ENCODE data around the gene FHAD1. TPM values are rescaled to one million over a fixed set of nuclear protein-coding genes. Genes with fewer than 3 reads are reported as not detected.

FHAD1 gene
- total and polyA plus RNA-seq, 2 of the 13 experiments (the other 11 are each of a cell fraction or from before 2014, with no cell fraction given), result not detected

GRCh38 chr1:15286452-15286851 lies 39.4 kb downstream of the FHAD1 start (continued):
- no peak for TF ChIP-seq PATZ1 (CRISPR knock-in tag; IDR thresholded peaks at IDR 0.05)
- no peak for TF ChIP-seq ZFP90 (CRISPR knock-in tag; IDR thresholded peaks at IDR 0.05; ENCODE audit: borderline replicate concordance)

- Histone ChIP-seq H3K9me3 (ENCODE audit: low read length) (no peaks in the 10 kb centered on the region), H3K79me2 (ENCODE audit: insufficient read depth, low read length) (no peaks in the 10 kb centered on the region), H3K4me1 (ENCODE audit: insufficient read depth, low read length) (peaks cover 16% of the 10 kb centered on the region), H3K9ac (ENCODE audit: insufficient read depth, low read depth, low read length) (no peak overlapping the region), H3K27me3 (ENCODE audit: control insufficient read depth in 1 of 2, insufficient read depth in 2 of 2, low read length in 2 of 2) (peaks cover 2 to 27% of the 10 kb centered on the region in 2 experiments; a peak in 2 of 5 replicates), H4K20me1 (ENCODE audit: insufficient read depth, low read length) (no peaks in the 10 kb centered on the region), H3K4me2 (ENCODE audit: low read depth, low read length) (no peak overlapping the region), H2AFZ (ENCODE audit: low read length) (no peak overlapping the region), H3K4me3 (replicated peaks in 1 of 3; ENCODE audit: insufficient read depth in 1 of 3, low read depth in 2 of 3, low read length in 3 of 3) (no peak overlapping the region), H3K36me3 (replicated peaks in 1 of 2; ENCODE audit: control insufficient read depth in 1 of 2, insufficient read depth in 2 of 2, low read length in 2 of 2) (no peaks in the 10 kb centered on the region), H3K27ac (ENCODE audit: extremely low read length, insufficient read depth, low read length) (no peak overlapping the region)
- no peak for FAIRE-seq
- ATAC-seq, result no peak
- intact Hi-C loops (cut with micrococcal nuclease; ENCODE audit: unreplicated experiment) (no loop called here), in situ Hi-C loops (cut with HindIII; ENCODE audit: extremely low pct_ligation_motif_present, low pct_unique_long_range_greater_than_20kb) (no loop called here)
- 30% methylated on average over 9 of the region's 9 CpGs for WGBS (ENCODE audit: low lambda C conversion rate)
- POLR2A ChIA-PET, result no interaction called here
- no peak for DNase-seq (ENCODE audit: low spot score)
- CTCF ChIA-PET (ENCODE audit: low intra/inter-chr PET ratio, low total read pairs), result no interaction called here
- no TSS peak for BruUV-seq (replicated peaks)
- TF ChIP-seq TBX2 (CRISPR knock-in tag; IDR thresholded peaks at IDR 0.05; ENCODE audit: borderline replicate concordance), result no peak
- no peak for TF ChIP-seq MED8 (CRISPR knock-in tag; IDR thresholded peaks at IDR 0.05; ENCODE audit: insufficient replicate concordance)
- TF ChIP-seq MAZ (IDR thresholded peaks at IDR 0.05; ENCODE audit: borderline replicate concordance, low read depth, low read length), result no peak
- TF ChIP-seq MAZ (CRISPR knock-in tag; IDR thresholded peaks at IDR 0.05; ENCODE audit: low read depth), result no peak
- TF ChIP-seq PHF20 (CRISPR knock-in tag; IDR thresholded peaks at IDR 0.05), result no peak
- no peak for TF ChIP-seq AKAP8 (CRISPR knock-in tag; IDR thresholded peaks at IDR 0.05)
- no peak for TF ChIP-seq EEA1 (CRISPR knock-in tag; IDR thresholded peaks at IDR 0.05; ENCODE audit: borderline replicate concordance)
- TF ChIP-seq GPBP1L1 (CRISPR knock-in tag; IDR thresholded peaks at IDR 0.05), result no peak
- TF ChIP-seq SNRNP70 (IDR thresholded peaks at IDR 0.05; ENCODE audit: low read depth, low read length), result no peak
- TF ChIP-seq THYN1 (CRISPR knock-in tag; IDR thresholded peaks at IDR 0.05; ENCODE audit: borderline replicate concordance, low read depth), result no peak
- no peak for TF ChIP-seq SNAPC4 (CRISPR knock-in tag; IDR thresholded peaks at IDR 0.05)
These were observed 40.3 kb downstream of the FHAD1 start for GRCh38 chr1:15287035-15287979.

All from HepG2 (cell line).